Kidney epithelial cell (primary cell): Measurements from ENCODE around the gene CRB1. TPM values are rescaled to one million over a fixed set of nuclear protein-coding genes. Genes with fewer than 3 reads are reported as not detected.

Experiments used
- DNase-seq: peaks from one replicate; pipeline ENCODE4 v3.0.0-alpha.2; 2010; ENCODE audit warnings: low read depth
- H3K27me3 ChIP-seq: 2 replicates; pipeline ENCODE4 v1.6.0; 2011; ENCODE audit warnings: low read length; ENCODE audit not compliant: control insufficient read depth, insufficient read depth
- H3K36me3 ChIP-seq: 2 replicates; pipeline ENCODE4 v1.5.1; 2011; ENCODE audit warnings: low read length; ENCODE audit not compliant: control insufficient read depth, insufficient read depth
- H3K4me3 ChIP-seq: 2 replicates; pipeline ENCODE4 v1.5.1; 2011; ENCODE audit warnings: low read depth, mild to moderate bottlenecking, control low read depth, low read length
- CTCF ChIP-seq: IDR thresholded peaks from 2 replicates; pipeline ENCODE4 v1.5.1; 2011; ENCODE audit warnings: mild to moderate bottlenecking, moderate library complexity, low read length, control low read depth, inconsistent platforms; ENCODE audit not compliant: insufficient read depth, poor library complexity, severe bottlenecking
- total RNA-seq: library from RNA; depleted of rRNA; stranded (reverse); fragments of >200 nt; gene quantifications from 2 replicates; pipeline ENCODE4 v1.2.3, GENCODE V29; 2015

CRB1 gene
- total RNA-seq, 1 donor from 2014 or later, result 0.33 TPM

- no peak for DNase-seq
- Histone ChIP-seq H3K4me3 (no peak overlapping the region), H3K27me3 (no peaks in the 10 kb centered on the region), H3K36me3 (no peaks in the 10 kb centered on the region)
- no peak for TF ChIP-seq CTCF
Observed at GRCh38 chr1:197435224-197435623, 167.2 kb downstream of the CRB1 start.

GRCh38 chr1:197437601-197438000, 169.5 kb downstream of the CRB1 start:
- H3K27me3 ChIP-seq, result no peaks in the 10 kb centered on the region
- no peak for DNase-seq
- H3K4me3 ChIP-seq, result no peak overlapping the region
- no peak for TF ChIP-seq CTCF
- no peaks in the 10 kb centered on the region for H3K36me3 ChIP-seq

- Histone ChIP-seq H3K36me3 (no peaks in the 10 kb centered on the region), H3K27me3 (no peaks in the 10 kb centered on the region), H3K4me3 (no peak overlapping the region)
- no peak for TF ChIP-seq CTCF
- no peak for DNase-seq
Observed at GRCh38 chr1:197438010-197438790, 170.1 kb downstream of the CRB1 start.

GRCh38 chr1:197439708-197440280, 171.7 kb downstream of the CRB1 start:
- TF ChIP-seq CTCF, result no peak
- DNase-seq, result no peak
- Histone ChIP-seq H3K4me3 (no peak overlapping the region), H3K36me3 (no peaks in the 10 kb centered on the region), H3K27me3 (no peaks in the 10 kb centered on the region)

- DNase-seq, result no peak
- Histone ChIP-seq H3K36me3 (no peaks in the 10 kb centered on the region), H3K27me3 (no peaks in the 10 kb centered on the region), H3K4me3 (no peak overlapping the region)
- TF ChIP-seq CTCF, result no peak
Observed at GRCh38 chr1:197440715-197441114, 172.7 kb downstream of the CRB1 start.
